GM23338 (cell line): ENCODE measurements around the gene DDX31. TPM values are rescaled to one million over a fixed set of nuclear protein-coding genes. Genes with fewer than 3 reads are reported as not detected.

Experiments
- ATAC-seq: fragments of 200-7000 bp; cut with Tn5 transposase; 3 replicates; pipeline ENCODE4 v1.9.1; 2020
- DNase-seq: peaks from one replicate; pipeline ENCODE4 v3.0.0-alpha.2; 2015; ENCODE audit warnings: low spot score
- H2AFZ ChIP-seq: fragments of 200-600 bp; sonication (generic); 2 replicates; pipeline ENCODE4 v1.8.0; 2016; ENCODE audit warnings: antibody characterized with exemption, mild to moderate bottlenecking, moderate library complexity
- H3F3A ChIP-seq: fragments of 200-600 bp; sonication (generic); replicated peaks from 2 replicates; pipeline ENCODE4 v1.8.0; 2017; ENCODE audit warnings: antibody characterized with exemption, mixed run types, low read depth
- H3K27ac ChIP-seq: fragments of 200-600 bp; sonication (generic); 2 replicates; pipeline ENCODE4 v1.6.1; 2016; ENCODE audit warnings: low read depth
- H3K27me3 ChIP-seq: fragments of 200-600 bp; sonication (generic); 2 replicates; pipeline ENCODE4 v1.8.0; 2016; ENCODE audit warnings: mild to moderate bottlenecking, mixed run types, moderate library complexity; ENCODE audit not compliant: insufficient read depth
- H3K36me3 ChIP-seq: fragments of 200-600 bp; sonication (generic); 2 replicates; pipeline ENCODE4 v1.8.0; 2016; ENCODE audit warnings: mild to moderate bottlenecking; ENCODE audit not compliant: insufficient read depth
- H3K4me1 ChIP-seq: fragments of 200-600 bp; sonication (generic); 2 replicates; pipeline ENCODE4 v1.8.0; 2016; ENCODE audit warnings: mild to moderate bottlenecking, moderate library complexity; ENCODE audit not compliant: insufficient read depth
- H3K4me2 ChIP-seq: fragments of 200-600 bp; sonication (generic); 2 replicates; pipeline ENCODE4 v1.7.1; 2017; ENCODE audit warnings: mixed run types
- H3K4me3 ChIP-seq: fragments of 200-600 bp; sonication (generic); 2 replicates; pipeline ENCODE4 v1.6.1; 2016; ENCODE audit warnings: mixed run types
- H3K79me2 ChIP-seq: fragments of 200-600 bp; sonication (generic); replicated peaks from 2 replicates; pipeline ENCODE4 v1.8.0; 2017; ENCODE audit warnings: mild to moderate bottlenecking; ENCODE audit not compliant: insufficient read depth
- H3K9me2 ChIP-seq: fragments of 200-600 bp; sonication (generic); 2 replicates; pipeline ENCODE4 v1.8.0; 2017; ENCODE audit not compliant: insufficient read depth
- H4K20me1 ChIP-seq: fragments of 200-600 bp; sonication (generic); replicated peaks from 2 replicates; pipeline ENCODE4 v1.8.0; 2017; ENCODE audit warnings: mild to moderate bottlenecking; ENCODE audit not compliant: insufficient read depth
- H3K27ac Mint-ChIP-seq: 2 replicates; pipeline ENCODE4 v1.8.0; 2020; ENCODE audit warnings: inconsistent platforms, mild to moderate bottlenecking, moderate library complexity, mixed read lengths
- H3K27me3 Mint-ChIP-seq: 3 replicates; pipeline ENCODE4 v1.8.0; 2022; ENCODE audit warnings: low read depth, mild to moderate bottlenecking, moderate library complexity, mixed read lengths, inconsistent platforms; ENCODE audit not compliant: insufficient read depth, poor library complexity
- H3K36me3 Mint-ChIP-seq: 3 replicates; pipeline ENCODE4 v1.8.0; 2021; ENCODE audit warnings: low read depth, mild to moderate bottlenecking, inconsistent platforms, moderate library complexity, mixed read lengths
- H3K4me1 Mint-ChIP-seq: 3 replicates; pipeline ENCODE4 v1.8.0; 2020; ENCODE audit warnings: mild to moderate bottlenecking, inconsistent platforms, mixed read lengths
- H3K4me3 Mint-ChIP-seq: 3 replicates; pipeline ENCODE4 v1.8.0; 2021; ENCODE audit warnings: moderate library complexity, mild to moderate bottlenecking, inconsistent platforms, mixed read lengths
- H3K9me3 Mint-ChIP-seq: 3 replicates; pipeline ENCODE4 v1.8.0; 2020; ENCODE audit warnings: moderate library complexity, mild to moderate bottlenecking, inconsistent platforms, mixed read lengths
- CTCF ChIP-seq, 2 experiments: fragments of 200-600 bp in 1 of 2; sonication (generic) in 1 of 2; conservative IDR thresholded peaks; 2 replicates each; pipeline versions ENCODE4 v1.5.1 to v1.6.1; 2016 to 2017; ENCODE audit warnings: antibody characterized with exemption in 2 of 2, low read depth in 2 of 2, mild to moderate bottlenecking in 2 of 2, moderate library complexity in 1 of 2
- ETS1 ChIP-seq: IDR thresholded peaks from 2 replicates; pipeline ENCODE4 v1.6.1; 2016; ENCODE audit warnings: antibody characterized with exemption
- EZH2 ChIP-seq: fragments of 200-600 bp; sonication (generic); IDR thresholded peaks from one replicate; pipeline ENCODE4 v1.8.0; 2017; ENCODE audit warnings: antibody characterized with exemption, mild to moderate bottlenecking, low read depth; ENCODE audit not compliant: unreplicated experiment
- EZH2phosphoT487 ChIP-seq: fragments of 200-600 bp; sonication (generic); IDR thresholded peaks from one replicate; pipeline ENCODE4 v1.8.1; 2018; ENCODE audit warnings: antibody characterized with exemption; ENCODE audit not compliant: unreplicated experiment
- JUNB ChIP-seq: IDR thresholded peaks from one replicate; pipeline ENCODE4 v1.6.1; 2016; ENCODE audit warnings: antibody characterized with exemption; ENCODE audit not compliant: unreplicated experiment
- REST ChIP-seq: IDR thresholded peaks from one replicate; pipeline ENCODE4 v1.6.1; 2018; ENCODE audit warnings: antibody characterized with exemption; ENCODE audit not compliant: unreplicated experiment
- ZNF114 ChIP-seq: fragments of 250-450 bp; sonication (Bioruptor Pico); IDR thresholded peaks from 2 replicates; pipeline ENCODE4 v1.5.0; 2020; ENCODE audit warnings: mild to moderate bottlenecking, moderate library complexity
- ZNF462 ChIP-seq: fragments of 250-450 bp; sonication (Bioruptor Pico); IDR thresholded peaks from 2 replicates; pipeline ENCODE4 v1.5.0; 2020; ENCODE audit warnings: mild to moderate bottlenecking, moderate library complexity
- polyA plus RNA-seq: library from polyadenylated mRNA; unstranded; fragments of >200 nt; fragmentation: Nextera tagmentation; extraction: Ambion mirVana; gene quantifications from 2 replicates; pipeline ENCODE4 v1.2.1, GENCODE V29; 2016
- total RNA-seq: library from RNA; depleted of rRNA; stranded (reverse); fragments of >200 nt; shearing (Covaris generic); gene quantifications from 2 replicates; pipeline ENCODE4 v1.2.3, GENCODE V29; 2014

DDX31 gene
- total and polyA plus RNA-seq, 2 experiments from 2014 or later, result 14.8 to 23.5 TPM

GRCh38 chr9:132588501-132589147, 81.2 kb downstream of the DDX31 start (continued):
- no peak for TF ChIP-seq REST

GRCh38 chr9:132588098-132588497, 81.7 kb downstream of the DDX31 start:
- H3K9me2 ChIP-seq, result no peaks in the 10 kb centered on the region
- DNase-seq, result no peak
- H3K36me3 Mint-ChIP-seq, result peaks cover under 1% of the 10 kb centered on the region
- H3K27me3 Mint-ChIP-seq, result peaks cover 89% of the 10 kb centered on the region
- H3K4me3 ChIP-seq, result no peak overlapping the region
- H3K4me1 ChIP-seq, result peaks cover 65% of the 10 kb centered on the region
- 0 out of 2 replicates have a peak, but pooled peaks cover 21% of the 10 kb centered on the region for H3F3A ChIP-seq
- peak overlapping the region; percentile 3; the same call in 1 of the 3 replicates for H3K4me3 Mint-ChIP-seq
- H3K4me2 ChIP-seq, result no peak overlapping the region; the same call in 1 of the 2 replicates
- no peak for ATAC-seq
- H3K27me3 ChIP-seq, result peaks cover 100% of the 10 kb centered on the region
- TF ChIP-seq CTCF (conservative IDR thresholded peaks at IDR 0.05; ENCODE audit: low read depth in 2 of 2) (no peak), EZH2 (peak; percentile 87), JUNB (no peak), EZH2phosphoT487 (no peak), ETS1 (no peak), ZNF462 (CRISPR knock-in tag) (no peak), ZNF114 (CRISPR knock-in tag) (no peak)
- H2AFZ ChIP-seq, result no peak overlapping the region
- no peaks in the 10 kb centered on the region for H3K36me3 ChIP-seq
- H3K9me3 Mint-ChIP-seq, result no peaks in the 10 kb centered on the region
- no peaks in the 10 kb centered on the region for H3K79me2 ChIP-seq
- peaks cover 59% of the 10 kb centered on the region for H3K4me1 Mint-ChIP-seq
- no peak overlapping the region for H3K27ac ChIP-seq
- H3K27ac Mint-ChIP-seq, result no peak overlapping the region
- H4K20me1 ChIP-seq, result peaks cover 20% of the 10 kb centered on the region
